ENCODE results near the gene PRDM8.
A peak's percentile ranks its signal among the peaks of the same experiment; 100 is the strongest.

PRDM8 gene

DNA sequence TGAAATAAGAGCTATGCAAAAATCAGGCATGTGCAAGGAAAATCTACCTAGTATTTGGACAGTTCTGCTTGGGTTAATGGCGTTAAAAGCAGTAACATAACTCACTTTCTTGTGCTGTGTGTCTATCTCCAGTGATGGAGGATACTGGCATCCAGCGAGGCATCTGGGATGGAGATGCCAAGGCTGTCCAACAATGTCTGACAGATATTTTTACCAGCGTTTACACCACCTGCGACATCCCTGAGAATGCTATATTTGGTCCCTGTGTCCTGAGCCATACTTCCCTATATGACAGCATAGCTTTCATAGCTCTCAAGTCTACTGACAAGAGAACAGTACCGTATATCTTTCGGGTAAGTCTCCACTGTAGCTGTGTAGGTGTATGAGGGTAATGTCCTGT lies 2.6 kb downstream of the PRDM8 start:
- DNase-seq (ENCODE audit: low read depth in 1 of 2, low spot score in 1 of 2): no peak

DNA sequence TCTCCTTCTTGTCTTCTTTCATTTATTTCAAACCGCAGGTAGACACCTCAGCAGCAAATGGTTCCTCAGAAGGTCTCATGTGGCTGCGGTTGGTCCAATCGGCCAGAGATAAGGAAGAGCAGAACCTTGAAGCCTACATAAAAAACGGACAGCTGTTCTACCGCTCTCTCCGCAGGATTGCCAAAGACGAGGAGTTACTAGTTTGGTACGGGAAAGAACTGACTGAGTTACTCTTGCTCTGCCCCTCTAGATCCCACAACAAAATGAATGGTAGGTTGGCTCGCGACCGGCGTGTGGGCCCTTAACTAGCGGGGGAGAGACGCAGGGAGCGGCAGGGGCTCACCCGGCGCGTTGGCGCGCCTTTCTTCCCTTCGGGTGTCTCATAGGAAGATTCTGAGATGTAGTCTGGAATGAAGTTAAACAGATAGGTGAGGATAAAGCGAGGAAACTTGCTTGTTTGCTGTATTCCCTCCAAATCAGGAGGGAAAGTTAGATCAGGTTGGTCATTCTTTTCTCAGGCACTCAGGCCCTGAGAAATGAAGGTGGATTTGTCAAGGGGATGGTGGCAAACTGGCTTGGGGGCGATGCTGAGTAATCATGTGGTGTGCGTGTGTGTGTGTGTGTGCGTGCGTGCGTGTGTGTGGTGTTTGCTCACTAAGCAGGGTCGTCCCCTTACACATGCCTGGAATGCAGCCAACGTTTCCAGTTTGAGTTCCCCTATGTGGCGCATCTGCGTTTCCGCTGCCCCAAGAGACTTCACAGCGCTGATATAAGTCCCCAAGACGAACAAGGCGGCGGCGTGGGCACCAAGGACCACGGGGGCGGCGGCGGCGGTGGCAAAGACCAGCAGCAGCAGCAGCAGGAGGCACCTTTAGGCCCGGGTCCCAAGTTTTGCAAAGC lies 4.2 kb downstream of the PRDM8 start:
- peak; percentile 45 to 61 for DNase-seq (ENCODE audit: low read depth in 1 of 2, low spot score in 1 of 2)

- peak; percentile 58 to 70 for DNase-seq (ENCODE audit: low read depth in 1 of 2, low spot score in 1 of 2)
Measured at GRCh38 chr4:80202190-80202711, 4.9 kb downstream of the PRDM8 start.

- DNase-seq (ENCODE audit: low read depth in 1 of 2, low spot score in 1 of 2): no peak
Measured at GRCh38 chr4:80202741-80203553, 5.6 kb downstream of the PRDM8 start.

DNA sequence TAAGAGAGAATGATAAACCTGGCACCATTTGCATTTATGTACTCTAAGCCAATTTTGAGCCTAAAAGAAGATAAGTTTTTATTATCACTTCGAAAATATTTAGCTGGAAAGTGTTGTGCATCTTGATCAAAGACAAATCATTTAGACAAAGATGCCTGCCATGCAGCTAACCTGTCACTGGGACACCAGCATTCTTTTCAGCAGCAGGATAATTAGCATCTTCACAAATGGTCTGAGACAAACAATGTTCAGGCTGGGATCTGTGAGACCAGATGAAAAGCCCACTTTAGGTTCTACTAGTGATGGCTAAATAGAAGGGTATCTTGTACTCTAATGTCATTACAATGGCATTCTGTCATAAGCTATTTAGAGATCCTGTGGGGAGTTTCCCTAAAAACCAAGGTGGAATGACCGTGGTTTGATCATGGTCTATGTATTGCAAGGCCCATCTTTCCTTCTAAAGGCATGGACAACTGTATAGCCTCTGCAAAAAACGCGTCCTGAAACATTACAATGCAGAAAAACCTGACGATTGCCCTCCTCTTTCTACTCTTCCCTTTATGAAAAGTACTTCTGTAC lies 7.2 kb downstream of the PRDM8 start:
- DNase-seq (ENCODE audit: low read depth in 1 of 2, low spot score in 1 of 2): no peak

DNA sequence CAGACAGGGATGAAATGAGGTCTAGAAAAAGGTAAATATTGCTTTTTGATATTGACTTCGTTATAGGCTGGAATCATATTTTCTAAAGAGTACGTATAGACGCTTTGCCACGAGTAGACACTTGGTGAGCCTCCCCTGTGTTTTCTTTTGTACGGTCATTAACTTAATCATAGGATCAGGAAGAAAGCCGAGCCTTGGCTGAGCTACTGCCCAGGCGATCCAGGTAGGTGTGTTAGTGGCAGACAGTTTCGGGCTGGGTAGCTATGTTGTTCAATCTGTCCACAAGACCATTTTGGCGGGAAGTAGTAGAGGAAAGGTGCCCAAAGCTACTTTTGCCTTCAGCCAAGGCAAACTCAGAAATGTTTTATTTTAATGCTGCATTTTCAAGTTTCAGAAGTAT lies 8.8 kb downstream of the PRDM8 start:
- DNase-seq (ENCODE audit: low read depth in 1 of 2, low spot score in 1 of 2): no peak

GRCh38 chr4:80206521-80207171 lies 9.3 kb downstream of the PRDM8 start:
- DNase-seq (ENCODE audit: low read depth in 1 of 2, low spot score in 1 of 2): no peak

GRCh38 chr4:80207172-80207583 lies 9.9 kb downstream of the PRDM8 start:
- no peak for DNase-seq (ENCODE audit: low read depth in 1 of 2, low spot score in 1 of 2)

- DNase-seq (ENCODE audit: low read depth in 1 of 2, low spot score in 1 of 2): no peak
Measured at GRCh38 chr4:80207664-80208063, 10.4 kb downstream of the PRDM8 start.

DNA sequence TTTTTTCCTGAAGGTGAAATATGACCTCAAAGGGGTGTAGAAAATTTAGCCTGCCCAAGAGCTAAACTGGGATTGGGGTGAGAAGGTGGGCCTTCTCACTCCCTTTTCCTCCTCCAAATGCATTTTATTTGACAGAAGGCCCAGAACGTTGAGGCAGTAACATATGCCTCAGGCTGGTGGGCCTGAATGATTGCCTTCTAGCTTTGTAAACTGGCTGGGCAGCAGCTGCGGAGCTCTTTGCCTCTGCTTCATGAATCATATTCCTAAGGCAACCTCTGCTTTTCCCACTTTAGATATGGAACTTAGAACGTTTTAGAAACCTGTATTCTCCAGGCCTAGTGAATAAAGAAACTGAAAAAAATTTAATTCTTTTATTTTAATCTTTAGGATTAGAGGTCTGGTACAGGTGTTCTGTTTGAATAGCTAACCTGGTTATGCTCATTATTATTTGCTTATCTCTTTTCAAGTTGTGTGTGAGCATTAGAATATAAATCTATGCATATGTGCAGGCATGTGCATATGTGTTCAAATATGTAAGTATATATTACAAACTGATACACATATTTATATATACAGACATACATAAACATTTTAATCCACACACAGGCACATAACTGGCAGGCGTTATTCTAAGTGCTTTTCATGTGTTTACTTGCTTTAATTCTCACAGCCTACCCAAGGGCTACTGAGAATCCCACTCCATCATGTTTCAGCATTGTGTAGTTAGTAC lies 11.5 kb downstream of the PRDM8 start:
- no peak for DNase-seq (ENCODE audit: low read depth in 1 of 2, low spot score in 1 of 2)

DNA sequence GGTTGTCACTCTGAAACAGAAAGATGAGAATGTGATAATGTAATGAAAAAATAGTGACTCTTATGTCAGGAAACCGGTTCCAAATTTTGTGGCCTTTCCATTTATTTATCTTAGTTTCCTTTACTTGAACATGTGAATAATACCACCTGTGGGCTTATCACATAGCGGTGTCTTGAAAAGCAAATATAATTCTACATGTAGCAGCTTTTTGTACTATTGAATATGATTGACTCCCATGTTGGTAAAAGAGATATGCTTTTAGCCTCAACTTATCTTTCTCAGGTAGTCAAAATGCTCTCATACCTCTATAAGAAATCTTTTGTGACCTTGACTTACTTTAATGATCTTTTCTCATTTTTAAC lies 12.0 kb downstream of the PRDM8 start:
- DNase-seq (ENCODE audit: low read depth in 1 of 2, low spot score in 1 of 2): no peak

GRCh38 chr4:80210549-80210948 lies 13.2 kb downstream of the PRDM8 start:
- DNase-seq (ENCODE audit: low read depth in 1 of 2, low spot score in 1 of 2): no peak

- no peak for DNase-seq (ENCODE audit: low read depth in 1 of 2, low spot score in 1 of 2)
Measured at GRCh38 chr4:80213117-80213815, 16.0 kb downstream of the PRDM8 start.

DNA sequence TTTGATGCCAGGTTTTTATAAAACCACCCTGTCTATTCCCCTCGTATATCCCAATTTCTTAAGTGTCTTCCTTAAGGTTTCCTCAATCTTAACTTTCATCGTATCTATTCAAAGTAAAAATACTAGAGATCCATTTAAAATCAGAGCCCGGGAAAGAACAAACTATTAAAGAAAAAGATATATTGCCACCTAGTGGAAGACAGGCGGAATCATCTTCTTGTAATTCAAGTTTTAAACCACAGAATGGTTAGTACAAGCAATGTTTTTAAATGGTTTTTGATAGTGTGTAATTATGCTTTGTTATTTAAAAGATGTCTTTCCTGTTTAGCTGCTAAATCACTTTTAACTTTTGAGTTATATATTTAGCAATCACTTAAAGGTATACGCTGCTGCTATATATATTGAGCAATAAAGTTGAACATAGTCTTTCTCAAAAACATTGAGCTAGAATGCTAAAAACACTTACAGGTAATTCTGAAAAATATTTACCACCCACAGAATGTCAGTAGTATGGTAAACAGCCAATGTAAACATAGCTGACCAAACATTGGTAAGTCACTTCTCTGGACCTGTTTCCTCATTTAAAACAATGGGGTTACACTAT lies 18.2 kb downstream of the PRDM8 start:
- no peak for DNase-seq (ENCODE audit: low read depth in 1 of 2, low spot score in 1 of 2)

DNA sequence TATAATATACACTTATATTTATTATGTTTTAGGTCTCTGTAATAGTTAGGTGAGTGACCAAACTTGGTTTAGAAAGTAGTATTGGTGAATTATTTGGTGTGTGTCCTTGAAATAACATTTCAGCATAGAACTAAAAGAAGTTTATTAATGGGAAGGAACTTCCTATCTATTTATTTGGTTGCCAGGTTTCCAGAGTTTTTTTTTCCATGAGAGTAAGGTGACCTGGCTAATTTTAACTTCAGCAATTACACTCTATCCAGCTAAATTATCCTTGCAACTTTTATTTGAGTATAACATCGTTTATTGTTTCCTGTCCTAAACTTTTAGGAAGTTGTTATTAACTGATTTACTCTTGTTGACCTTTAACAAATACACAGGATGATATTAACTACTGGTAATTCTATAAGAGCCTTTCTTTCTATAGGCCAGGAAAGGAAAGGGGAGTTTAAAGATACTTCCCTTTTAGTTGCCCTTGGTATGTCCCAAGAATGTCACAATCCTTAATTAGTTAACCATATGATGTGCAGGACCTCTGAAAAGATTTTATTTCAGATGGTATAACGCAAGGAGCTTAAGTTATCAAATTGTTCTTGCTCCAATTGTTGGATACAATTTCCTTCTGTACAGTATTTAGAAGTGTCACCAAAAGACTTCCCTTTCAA lies 18.9 kb downstream of the PRDM8 start:
- no peak for DNase-seq (ENCODE audit: low read depth in 1 of 2, low spot score in 1 of 2)

DNA sequence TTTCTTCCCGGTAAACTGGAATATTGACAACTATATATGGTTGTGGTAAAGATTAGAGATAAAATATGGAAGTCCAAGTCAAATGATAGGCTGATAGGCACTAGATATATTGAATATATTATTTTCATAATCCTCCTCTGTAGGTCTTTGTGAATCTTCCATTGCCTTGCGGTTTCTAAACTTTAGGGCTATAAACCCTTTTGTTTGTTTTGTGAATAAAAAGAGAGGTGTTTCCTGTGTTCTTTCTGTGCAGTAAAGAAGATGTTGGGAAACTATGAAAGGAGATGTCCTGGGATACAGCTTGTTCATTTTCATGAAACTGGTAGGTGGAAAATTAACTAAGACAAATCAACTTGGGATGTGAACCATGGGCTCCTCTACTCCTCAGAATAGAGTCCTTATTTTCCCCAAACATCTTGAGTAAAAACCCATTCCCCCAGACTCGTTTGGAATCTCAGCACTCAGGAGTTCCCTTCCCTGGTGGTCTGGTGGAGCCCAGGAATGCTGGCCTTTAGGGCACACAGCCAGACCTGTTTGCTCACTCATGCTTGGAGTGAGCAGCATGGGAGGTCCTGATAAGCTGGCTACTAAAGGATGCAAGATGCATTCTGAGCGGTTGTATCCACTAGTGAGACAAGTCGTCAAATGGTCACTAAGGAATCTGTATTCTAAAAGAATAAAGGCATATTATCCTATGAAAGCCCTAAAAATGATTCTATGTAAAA lies 22.2 kb downstream of the PRDM8 start:
- no peak for DNase-seq (ENCODE audit: low read depth in 1 of 2, low spot score in 1 of 2)

- DNase-seq (ENCODE audit: low read depth in 1 of 2, low spot score in 1 of 2): no peak
Measured at GRCh38 chr4:80220711-80221110, 23.4 kb downstream of the PRDM8 start.

DNA sequence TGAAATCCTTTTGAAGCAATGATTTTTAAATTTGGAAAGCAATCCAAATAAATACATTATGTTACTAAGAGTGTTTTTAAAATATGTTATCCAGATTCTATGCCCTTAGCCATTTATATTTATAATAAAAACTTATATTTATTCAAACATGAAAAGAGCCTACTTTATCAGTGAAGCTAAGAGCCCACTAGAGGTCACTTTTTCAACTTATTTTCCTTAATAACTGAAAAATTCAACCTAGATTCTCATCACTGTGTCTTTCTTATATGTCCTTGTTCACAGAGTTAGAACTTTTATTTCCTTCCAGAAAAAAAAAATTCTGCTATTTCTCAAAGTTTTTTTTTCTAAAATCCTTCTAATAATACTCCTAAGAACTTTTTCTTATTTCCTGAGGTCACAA lies 23.9 kb downstream of the PRDM8 start:
- no peak for DNase-seq (ENCODE audit: low read depth in 1 of 2, low spot score in 1 of 2)
